Stimulated activated CD4-positive, alpha-beta T cell treated with anti-CD3 and anti-CD28 coated beads, Interleukin-2, amount 100 ng/mL, for 4 hours (primary cell): ENCODE results near the gene FAM107B.

Experiments
- DNase-seq: peaks from one replicate; pipeline ENCODE4 v3.0.0-alpha.2; 2020; ENCODE audit warnings: low read depth

The FAM107B gene

DNA sequence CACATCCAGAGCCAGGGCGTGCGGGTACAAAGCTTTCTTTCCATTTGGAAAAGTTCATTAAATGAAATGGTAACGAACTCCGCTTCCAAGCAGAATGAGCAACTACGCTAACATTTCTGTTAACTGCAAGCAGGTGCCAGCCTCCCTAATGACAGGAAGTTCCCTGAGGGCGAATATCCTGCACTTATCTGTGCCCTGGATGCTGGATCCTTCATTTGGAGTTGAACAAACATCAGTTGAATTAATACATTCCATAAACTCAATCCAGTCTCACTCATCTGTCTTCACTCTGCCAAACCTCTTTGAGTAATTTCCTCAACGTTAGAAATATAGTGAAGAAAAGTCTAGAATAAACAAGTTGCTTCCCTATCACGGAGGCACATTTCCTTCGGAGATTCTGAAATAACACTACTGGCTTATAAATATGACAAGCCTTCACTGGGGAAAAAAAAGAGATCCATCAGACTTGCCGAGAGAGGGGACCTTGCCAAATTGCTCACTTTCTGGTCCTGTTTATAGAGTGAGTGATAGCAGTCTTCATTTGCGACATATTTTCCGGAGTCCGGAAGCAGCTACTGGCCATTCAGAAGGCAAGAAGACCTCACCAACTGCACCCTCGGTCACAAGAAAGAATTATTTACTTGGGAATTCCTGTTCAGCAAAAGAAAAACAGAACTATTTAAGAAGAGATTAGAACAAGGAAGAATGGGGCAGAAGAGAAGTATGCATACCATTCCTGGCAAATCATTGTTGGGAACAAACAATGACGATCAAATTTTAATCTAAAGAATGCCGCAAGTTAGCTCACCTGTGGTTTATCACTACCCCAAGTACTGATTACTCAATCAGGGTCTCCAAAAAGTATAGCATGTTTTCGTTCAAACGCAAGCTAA lies 196.4 kb downstream of the FAM107B start:
- no peak for DNase-seq

DNA sequence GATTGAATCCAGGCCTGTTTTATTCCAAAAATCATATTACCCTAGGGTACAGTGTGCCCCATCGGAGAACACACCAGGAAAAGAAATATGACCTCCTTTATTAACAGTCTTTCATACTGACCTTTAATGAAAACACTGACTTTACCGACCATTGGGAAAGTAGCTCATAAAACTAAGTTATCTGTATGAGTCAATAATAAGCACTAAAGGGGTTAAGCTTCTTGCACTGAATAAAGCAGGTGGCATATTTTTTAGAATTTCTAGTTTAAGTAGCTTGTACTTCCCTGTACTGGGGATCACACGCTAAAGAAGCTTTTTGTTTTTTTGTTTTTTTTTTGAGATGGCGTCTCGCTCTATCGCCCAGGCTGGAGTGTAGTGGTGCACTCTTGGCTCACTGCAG lies 199.8 kb downstream of the FAM107B start:
- DNase-seq, result no peak

GRCh38 chr10:14574291-14574690 lies 200.4 kb downstream of the FAM107B start:
- DNase-seq, result no peak

GRCh38 chr10:14573666-14574261 lies 200.9 kb downstream of the FAM107B start:
- no peak for DNase-seq

GRCh38 chr10:14572811-14573210 lies 201.9 kb downstream of the FAM107B start:
- no peak for DNase-seq

DNA sequence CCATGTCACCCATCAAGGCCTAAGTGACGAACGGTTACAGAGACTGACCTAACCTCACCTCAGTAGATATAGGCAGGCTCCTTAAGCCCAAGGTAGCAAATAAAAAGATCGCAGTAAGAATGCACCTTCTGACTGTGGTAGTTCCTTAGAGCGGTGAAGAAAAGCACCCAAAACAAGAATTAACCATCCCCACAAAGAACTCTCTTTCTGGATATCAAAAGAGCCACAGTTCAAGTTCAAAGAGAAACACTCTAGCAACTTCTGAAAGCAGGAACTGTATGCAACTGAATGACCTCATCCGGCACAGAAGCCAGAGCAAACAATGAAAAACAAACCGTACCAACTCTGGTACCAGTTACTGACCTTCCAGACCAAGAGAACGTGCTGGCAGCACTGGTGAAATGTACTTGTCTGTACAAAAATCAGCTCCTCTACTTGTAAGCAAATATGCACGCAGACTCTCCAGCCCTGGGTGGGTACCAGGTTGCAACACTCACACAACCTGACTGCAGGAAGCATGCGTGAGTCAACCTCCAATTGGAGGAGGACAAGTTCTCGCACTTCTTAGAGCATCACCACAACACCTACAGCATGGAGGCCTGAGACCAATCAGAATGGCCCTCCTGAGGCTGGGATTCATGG lies 202.7 kb downstream of the FAM107B start:
- peak; percentile 39 for DNase-seq

DNA sequence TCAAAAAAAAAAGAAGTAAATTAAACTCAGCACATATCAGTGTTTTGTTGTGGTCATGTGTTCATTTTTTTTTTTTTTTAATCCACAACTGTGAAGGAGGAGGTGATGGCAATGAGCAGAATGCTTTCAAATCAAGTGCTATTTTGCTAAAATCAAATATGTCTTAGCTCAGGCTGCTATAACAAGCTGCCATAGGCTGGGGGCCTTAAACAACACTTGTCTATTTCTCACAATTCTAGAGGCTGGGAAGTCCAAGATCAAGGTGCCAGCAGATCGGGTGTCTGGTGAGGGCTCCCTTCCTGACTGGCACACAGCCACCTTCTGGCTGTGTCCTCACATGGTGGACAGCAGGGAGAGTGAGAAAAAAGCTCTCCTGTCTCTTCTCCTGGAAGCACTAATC lies 203.9 kb downstream of the FAM107B start:
- DNase-seq, result no peak

GRCh38 chr10:14569274-14570060 lies 205.2 kb downstream of the FAM107B start:
- no peak for DNase-seq

GRCh38 chr10:14567421-14567820 lies 207.3 kb downstream of the FAM107B start:
- DNase-seq, result no peak

DNA sequence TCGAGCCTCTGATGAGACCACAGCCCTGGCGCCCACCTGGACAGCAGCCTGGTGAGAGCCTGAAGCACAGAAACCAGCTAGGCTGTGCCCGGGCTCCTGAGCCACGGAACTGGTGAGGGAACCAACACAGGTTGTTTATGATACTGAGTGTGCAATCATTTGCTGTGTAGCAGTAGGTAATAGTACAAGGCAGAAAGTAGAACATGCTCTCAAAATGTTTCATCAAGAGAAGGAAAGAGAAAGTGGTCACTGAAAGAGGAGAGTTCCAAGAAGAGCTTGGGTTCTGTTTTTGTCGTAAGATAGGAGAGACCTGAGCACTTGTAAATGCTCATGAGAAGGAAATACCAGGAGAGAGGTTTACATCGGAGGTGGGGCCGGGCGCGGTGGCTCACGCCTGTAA lies 208.2 kb downstream of the FAM107B start:
- DNase-seq, result no peak

DNA sequence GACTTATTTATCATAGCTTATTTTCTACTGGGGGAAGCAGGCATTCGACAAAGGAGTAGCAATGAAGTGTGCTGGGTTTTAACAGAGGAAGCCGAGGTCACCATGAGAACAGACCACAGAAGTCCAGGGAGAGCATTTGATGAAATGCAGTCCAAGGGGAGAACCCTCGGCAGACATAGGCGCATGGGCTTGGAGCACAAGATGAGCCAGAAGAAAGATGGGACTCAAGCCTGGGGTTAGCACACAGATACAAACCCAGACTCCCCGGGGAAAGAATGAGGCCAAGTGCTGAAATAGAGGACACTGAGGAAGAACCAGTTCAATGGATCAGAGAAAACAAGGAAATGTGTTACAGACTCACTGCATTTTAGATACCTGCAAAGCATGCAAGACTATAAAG lies 209.5 kb downstream of the FAM107B start:
- no peak for DNase-seq

GRCh38 chr10:14564268-14564744 lies 210.4 kb downstream of the FAM107B start:
- peak; percentile 35 for DNase-seq

DNA sequence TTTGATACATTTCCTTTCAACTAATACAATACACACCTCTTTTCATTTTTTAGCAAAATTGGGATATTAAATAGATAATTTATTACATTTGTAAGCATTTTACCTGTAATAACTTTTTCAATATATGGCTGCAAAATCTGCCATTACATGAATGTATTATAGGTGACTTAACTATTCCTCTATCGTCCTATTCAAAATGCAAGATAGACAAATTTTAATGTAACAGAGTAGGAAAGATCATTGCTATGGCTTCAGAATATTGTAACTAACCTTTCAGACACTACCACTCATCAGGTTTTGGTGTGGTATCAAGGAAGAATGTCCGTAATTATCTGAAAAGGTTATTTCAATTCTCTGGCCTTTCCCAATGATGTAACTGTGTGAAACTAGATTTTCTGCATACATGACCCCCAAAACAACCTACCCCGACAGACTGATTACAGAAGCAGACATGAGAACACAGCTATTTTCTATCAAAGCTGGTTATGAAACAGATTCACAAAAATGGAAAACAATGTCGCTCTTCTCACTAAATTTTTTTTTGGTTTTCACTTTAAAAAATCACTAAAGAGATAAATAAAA lies 211.2 kb downstream of the FAM107B start:
- DNase-seq, result no peak

DNA sequence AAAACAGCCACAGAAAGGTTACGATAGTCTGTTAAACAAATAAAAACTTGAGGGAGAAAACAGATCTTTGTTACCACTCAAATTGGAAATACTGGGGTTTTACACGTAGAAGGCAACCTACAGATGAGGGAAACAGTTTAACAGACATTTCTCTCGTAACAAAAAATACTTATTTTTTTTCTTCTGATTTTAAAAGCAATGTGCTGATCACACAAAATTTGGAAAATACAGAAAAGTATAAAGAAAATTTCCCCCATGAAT lies 211.7 kb downstream of the FAM107B start:
- DNase-seq, result no peak

DNA sequence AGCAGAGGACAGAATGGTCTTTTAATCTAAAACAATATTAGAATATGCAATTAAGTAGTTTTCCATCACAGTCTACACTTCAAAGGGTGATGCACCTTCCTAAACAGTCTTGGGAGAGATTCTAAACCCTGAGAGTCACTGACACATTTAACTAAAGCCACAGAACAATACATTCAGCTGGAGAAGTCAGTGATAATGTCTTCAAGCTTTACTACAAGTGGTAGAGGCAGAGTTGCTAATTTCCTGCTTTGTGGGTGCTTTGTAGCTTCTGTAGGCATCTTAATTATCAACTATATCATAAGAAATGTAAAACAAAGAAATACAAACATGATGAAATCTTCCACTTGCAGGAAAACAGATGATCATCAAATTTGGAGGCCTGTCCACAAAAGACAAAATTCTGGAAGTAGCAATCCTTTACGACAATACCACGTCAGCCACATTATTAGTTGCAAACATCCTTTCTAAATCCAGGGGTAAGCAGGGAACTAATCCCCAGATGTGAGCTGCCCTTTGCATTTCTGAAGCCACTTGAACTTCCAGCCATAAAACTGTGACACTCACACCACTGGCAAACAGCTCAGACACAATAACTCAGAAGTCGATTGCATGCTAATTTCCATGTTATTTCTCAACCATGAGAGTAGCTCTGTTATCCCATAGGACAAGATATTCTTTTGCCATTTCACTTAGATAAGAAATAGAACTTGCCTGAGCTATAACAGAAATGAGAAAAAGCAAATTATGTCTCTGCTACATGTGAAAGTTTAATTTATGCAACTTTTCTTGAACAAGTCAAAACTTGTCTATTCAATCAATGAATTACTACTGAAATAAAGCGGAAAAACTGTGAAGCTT lies 212.2 kb downstream of the FAM107B start:
- DNase-seq, result no peak

DNA sequence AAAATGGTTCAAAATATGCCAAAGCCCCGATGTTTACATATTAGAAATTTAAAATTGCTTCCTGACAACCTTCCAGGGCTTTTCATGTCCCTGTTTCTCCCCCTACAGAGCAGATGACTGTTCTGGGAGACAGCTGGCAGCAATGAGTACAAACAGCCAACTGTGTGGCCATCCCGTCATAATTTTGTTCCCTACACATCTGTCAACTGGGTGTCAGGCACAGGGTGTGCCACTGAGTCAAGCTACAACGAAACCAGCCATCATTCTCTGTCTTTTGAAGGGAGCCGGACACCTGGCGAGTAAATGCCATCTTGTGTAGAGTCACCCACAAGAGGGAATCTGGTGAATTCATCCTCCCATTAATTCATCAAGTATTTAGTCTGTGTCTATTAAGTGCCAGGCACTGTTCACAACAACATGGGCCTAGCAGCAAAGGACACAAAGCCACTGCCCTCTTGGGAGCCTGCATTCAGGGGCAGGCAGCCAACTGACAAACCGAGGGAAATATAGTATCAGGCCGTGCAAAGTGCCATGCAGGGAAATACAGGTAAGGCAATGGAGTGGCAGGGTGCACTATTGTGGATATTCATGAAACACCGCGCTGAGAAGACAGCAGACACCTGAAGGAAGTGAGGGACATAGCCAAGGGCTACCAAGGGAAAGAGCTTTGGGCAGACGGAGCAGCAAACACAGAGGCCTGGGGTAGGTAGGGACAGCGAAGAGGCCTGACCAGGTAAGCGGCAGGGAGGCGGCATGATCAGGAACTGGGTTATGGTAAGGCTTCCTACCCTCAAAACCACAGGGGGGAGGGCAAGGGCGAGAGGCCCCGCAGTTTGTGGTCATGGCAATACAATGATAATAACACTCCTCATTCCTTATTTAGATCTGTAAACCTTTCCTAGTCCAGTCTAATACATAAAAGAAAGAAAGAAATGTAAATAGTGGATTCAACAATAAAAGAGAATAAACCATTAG lies 213.6 kb downstream of the FAM107B start:
- no peak for DNase-seq

GRCh38 chr10:14560274-14560673 lies 214.4 kb downstream of the FAM107B start:
- peak; percentile 79 for DNase-seq

GRCh38 chr10:14558025-14558424 lies 216.7 kb downstream of the FAM107B start:
- DNase-seq, result no peak

- DNase-seq, result no peak
Measured at GRCh38 chr10:14557567-14557966, 217.1 kb downstream of the FAM107B start.
